Memory B cell (primary cell): ENCODE measurements around the gene OR10G3.
A peak's percentile ranks its signal among the peaks of the same experiment; 100 is the strongest.

Source experiments
- ATAC-seq: fragments of 150-1000 bp; cut with Tn5 transposase; 2 replicates; pipeline ENCODE4 v1.10.0; 2021; ENCODE audit warnings: low read depth, mild to moderate bottlenecking, moderate library complexity
- DNase-seq, 2 donors: peaks; one replicate each; pipeline ENCODE4 v3.0.0; 2022; ENCODE audit warnings: low spot score in 2 of 2
- H3K27ac Mint-ChIP-seq: one replicate; pipeline ENCODE4 v1.8.0; 2022; ENCODE audit warnings: mild to moderate bottlenecking, moderate library complexity, mixed read lengths
- H3K27me3 Mint-ChIP-seq: one replicate; pipeline ENCODE4 v1.8.0; 2022; ENCODE audit warnings: mixed read lengths
- H3K36me3 Mint-ChIP-seq: one replicate; pipeline ENCODE4 v1.8.0; 2022; ENCODE audit warnings: mild to moderate bottlenecking, mixed read lengths
- H3K4me1 Mint-ChIP-seq: one replicate; pipeline ENCODE4 v1.8.0; 2022; ENCODE audit warnings: mixed read lengths
- H3K4me3 Mint-ChIP-seq: one replicate; pipeline ENCODE4 v1.8.0; 2022; ENCODE audit warnings: mild to moderate bottlenecking, moderate library complexity, mixed read lengths
- H3K9me3 Mint-ChIP-seq: one replicate; pipeline ENCODE4 v1.8.0; 2022; ENCODE audit warnings: mixed read lengths

The OR10G3 gene

GRCh38 chr14:21543963-21544362 lies 35.9 kb downstream of the OR10G3 start:
- Mint-ChIP-seq H3K9me3 (no peaks in the 10 kb centered on the region), H3K27me3 (peaks cover 19% of the 10 kb centered on the region), H3K4me3 (no peak overlapping the region), H3K4me1 (no peaks in the 10 kb centered on the region), H3K36me3 (no peaks in the 10 kb centered on the region), H3K27ac (no peak overlapping the region)
- ATAC-seq = no peak
- DNase-seq = no peak

DNA sequence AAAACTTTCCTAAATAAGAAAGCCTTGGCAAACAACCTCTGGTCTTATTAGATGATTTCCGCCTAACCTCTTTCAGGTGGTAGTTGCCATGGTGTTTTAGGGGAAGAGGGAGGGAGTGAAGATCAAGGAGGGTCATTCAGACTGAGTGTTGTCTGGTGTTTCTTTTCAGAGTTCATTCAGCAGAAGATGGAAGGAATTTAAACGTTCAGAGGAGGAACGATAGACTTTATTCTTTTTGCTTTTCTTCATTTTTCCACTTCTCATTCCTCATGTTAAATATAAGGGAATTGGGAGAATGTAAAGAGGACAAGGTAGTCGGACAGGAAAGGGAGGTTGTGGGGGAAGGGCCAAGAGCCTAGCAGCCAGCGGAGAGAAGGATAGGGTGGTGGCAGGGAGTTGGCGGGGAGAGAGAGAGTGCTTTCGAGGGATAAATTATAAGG lies 36.3 kb downstream of the OR10G3 start:
- no peak for ATAC-seq
- Mint-ChIP-seq H3K9me3 (no peaks in the 10 kb centered on the region), H3K36me3 (no peaks in the 10 kb centered on the region)

DNA sequence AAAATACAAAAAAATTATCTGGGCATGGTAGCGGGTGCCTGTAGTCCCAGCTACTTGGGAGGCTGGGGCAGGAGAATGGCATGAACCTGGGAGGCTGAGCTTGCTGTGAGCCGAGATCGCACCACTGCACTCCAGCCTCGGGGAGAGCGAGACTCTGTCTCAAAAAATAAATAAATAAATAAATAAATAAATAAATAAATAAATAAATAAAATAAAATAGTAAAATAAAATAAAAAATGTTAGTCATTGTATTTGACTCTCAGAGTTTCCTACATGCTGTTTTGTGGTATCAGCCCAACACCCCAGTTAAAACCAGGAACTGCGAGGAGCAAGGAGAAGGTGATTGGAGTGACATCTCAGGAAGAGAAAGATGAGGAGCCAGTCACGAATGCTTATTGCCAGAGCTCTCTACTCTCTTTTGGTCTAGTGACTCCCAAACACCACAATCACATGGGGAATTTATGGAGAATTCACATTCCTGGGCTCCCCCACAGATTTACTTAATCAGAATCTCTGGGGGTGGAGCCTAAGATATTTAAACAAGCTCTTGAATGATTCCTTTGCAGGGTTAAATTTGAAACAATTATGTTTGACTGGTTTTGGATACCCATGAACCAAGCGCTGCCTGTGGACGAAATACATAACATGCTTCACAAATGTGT lies 38.3 kb downstream of the OR10G3 start:
- Mint-ChIP-seq H3K4me3 (no peak overlapping the region), H3K36me3 (no peaks in the 10 kb centered on the region), H3K9me3 (no peaks in the 10 kb centered on the region), H3K4me1 (peaks cover 6% of the 10 kb centered on the region), H3K27me3 (peaks cover 28% of the 10 kb centered on the region), H3K27ac (no peak overlapping the region)
- no peak for DNase-seq
- no peak for ATAC-seq

More for the DNA sequence above, 36.3 kb downstream of the OR10G3 start:
- H3K4me1 Mint-ChIP-seq = no peaks in the 10 kb centered on the region
- DNase-seq = no peak
- no peak overlapping the region for H3K4me3 Mint-ChIP-seq
- peaks cover 20% of the 10 kb centered on the region for H3K27me3 Mint-ChIP-seq
- no peak overlapping the region for H3K27ac Mint-ChIP-seq

- no peaks in the 10 kb centered on the region for H3K36me3 Mint-ChIP-seq
- H3K4me1 Mint-ChIP-seq = peaks cover 12% of the 10 kb centered on the region
- DNase-seq = no peak
- no peak overlapping the region for H3K27ac Mint-ChIP-seq
- peaks cover 41% of the 10 kb centered on the region for H3K27me3 Mint-ChIP-seq
- no peak for ATAC-seq
- no peak overlapping the region for H3K4me3 Mint-ChIP-seq
- no peaks in the 10 kb centered on the region for H3K9me3 Mint-ChIP-seq
These were observed 40.5 kb downstream of the OR10G3 start for GRCh38 chr14:21539189-21539940.

DNA sequence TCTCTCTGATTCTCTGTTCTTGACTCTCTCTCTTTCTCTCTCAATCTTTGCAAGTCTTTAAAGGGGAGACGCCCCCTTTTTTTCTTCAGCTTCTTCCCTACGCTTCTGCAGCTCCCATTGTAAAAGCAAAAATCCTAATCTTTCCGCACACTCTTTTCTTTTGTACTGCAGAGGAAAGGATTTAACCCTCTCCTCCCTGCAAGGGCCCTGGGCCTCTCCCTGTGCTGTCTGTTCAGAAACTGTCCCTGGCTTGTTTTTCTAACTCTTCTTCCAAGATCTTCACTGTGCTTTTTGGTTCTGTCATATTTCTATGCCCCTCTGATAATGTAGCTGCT lies 42.8 kb downstream of the OR10G3 start:
- no peak for DNase-seq
- Mint-ChIP-seq H3K4me1 (peaks cover 12% of the 10 kb centered on the region), H3K9me3 (no peaks in the 10 kb centered on the region), H3K4me3 (peak overlapping the region; percentile 6), H3K27me3 (peaks cover 40% of the 10 kb centered on the region), H3K27ac (no peak overlapping the region), H3K36me3 (no peaks in the 10 kb centered on the region)
- ATAC-seq = no peak

DNA sequence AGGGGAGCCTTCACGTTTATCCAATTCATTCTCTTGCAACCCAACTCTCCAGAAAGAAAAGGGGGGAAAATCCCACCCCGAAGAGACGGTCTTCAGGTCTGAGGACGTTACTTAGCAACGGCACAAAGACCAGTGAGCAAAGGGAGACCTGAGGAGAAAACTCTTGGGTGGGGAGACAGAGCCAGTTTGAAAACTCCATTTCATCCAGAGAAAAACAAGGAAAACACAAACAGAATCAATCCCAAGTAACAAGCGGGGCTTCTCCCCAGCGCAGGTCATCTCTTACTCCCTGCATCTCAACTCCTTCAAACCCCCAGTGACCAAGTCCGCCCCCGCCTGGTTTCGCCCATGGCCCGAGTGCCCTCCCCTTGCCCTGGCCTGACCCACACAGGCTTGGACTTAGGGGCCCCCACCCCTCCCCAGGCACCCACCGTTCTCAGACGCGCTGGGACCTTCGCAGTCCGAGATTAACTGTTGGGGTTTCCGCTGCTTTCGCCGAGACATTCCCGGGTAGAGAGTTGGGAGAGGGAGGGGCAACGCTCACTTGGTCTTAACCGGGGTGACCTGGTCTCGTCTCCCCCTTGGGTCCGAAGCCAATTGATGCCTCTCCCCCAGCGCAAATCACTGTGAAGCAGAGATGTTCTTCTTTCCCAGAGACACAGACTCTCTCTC lies 43.3 kb downstream of the OR10G3 start:
- ATAC-seq (no peak), DNase-seq (no peak)
- no peaks in the 10 kb centered on the region for H3K36me3 Mint-ChIP-seq

GRCh38 chr14:21535545-21536417 lies 44.1 kb downstream of the OR10G3 start:
- H3K4me1 Mint-ChIP-seq = peaks cover 12% of the 10 kb centered on the region
- H3K27ac Mint-ChIP-seq = no peak overlapping the region
- no peak overlapping the region for H3K4me3 Mint-ChIP-seq
- H3K27me3 Mint-ChIP-seq = peaks cover 41% of the 10 kb centered on the region
- ATAC-seq = no peak
- no peak for DNase-seq
- H3K36me3 Mint-ChIP-seq = no peaks in the 10 kb centered on the region
- no peaks in the 10 kb centered on the region for H3K9me3 Mint-ChIP-seq

More for the DNA sequence above, 43.3 kb downstream of the OR10G3 start:
- no peaks in the 10 kb centered on the region for H3K9me3 Mint-ChIP-seq
- H3K27ac Mint-ChIP-seq = no peak overlapping the region
- peak overlapping the region; percentile 16 for H3K4me3 Mint-ChIP-seq
- peaks cover 39% of the 10 kb centered on the region for H3K27me3 Mint-ChIP-seq
- peaks cover 12% of the 10 kb centered on the region for H3K4me1 Mint-ChIP-seq

- DNase-seq (no peak), ATAC-seq (no peak)
- Mint-ChIP-seq H3K27ac (no peak overlapping the region), H3K27me3 (peaks cover 38% of the 10 kb centered on the region), H3K9me3 (no peaks in the 10 kb centered on the region), H3K4me3 (no peak overlapping the region), H3K36me3 (no peaks in the 10 kb centered on the region), H3K4me1 (peaks cover 12% of the 10 kb centered on the region)
These were observed 45.3 kb downstream of the OR10G3 start for GRCh38 chr14:21534576-21534975.

DNA sequence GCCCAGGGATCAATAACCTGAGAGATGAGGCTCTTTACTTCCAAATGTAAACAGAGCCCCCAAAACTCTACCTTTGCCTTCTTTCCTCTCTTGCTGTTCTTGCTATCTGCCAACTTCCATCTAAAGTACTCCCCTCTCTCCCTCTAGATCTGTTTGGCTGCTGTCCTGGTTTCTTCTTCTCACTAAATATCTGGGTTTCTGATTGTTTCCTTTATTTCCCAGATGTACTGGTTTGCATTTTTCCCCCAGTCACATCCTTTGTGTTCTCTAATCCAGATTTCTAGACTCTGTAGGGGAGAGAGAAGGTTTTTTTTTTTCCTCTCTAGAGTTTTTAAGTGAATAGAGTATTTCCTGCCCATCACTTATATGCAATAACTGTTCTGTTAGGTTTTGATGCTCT lies 46.6 kb downstream of the OR10G3 start:
- H3K27ac Mint-ChIP-seq = no peak overlapping the region
- peaks cover 12% of the 10 kb centered on the region for H3K4me1 Mint-ChIP-seq
- H3K27me3 Mint-ChIP-seq = peaks cover 30% of the 10 kb centered on the region
- H3K4me3 Mint-ChIP-seq = no peak overlapping the region
- no peaks in the 10 kb centered on the region for H3K9me3 Mint-ChIP-seq
- no peak for ATAC-seq
- no peak for DNase-seq
- H3K36me3 Mint-ChIP-seq = no peaks in the 10 kb centered on the region

DNA sequence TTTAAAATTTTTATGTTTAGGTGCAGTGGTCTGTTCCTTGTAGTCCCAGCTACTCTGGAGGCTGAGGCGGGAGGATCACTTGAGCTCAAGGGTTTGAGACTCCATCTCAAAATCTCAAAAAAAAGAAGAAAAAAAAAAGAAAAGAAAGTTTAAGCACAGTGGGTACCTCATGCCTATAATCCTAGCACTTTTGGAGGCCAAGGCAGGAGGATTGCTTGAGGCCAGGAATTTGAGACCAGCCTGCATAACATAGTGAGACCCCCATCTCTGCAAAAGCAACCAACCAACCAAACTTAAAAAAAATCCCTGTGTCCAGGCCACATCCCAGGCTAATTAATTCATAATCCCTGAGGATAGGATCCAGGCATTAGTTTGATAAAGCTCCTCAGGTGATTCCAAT lies 50.4 kb downstream of the OR10G3 start:
- DNase-seq (no peak), ATAC-seq (no peak)
- Mint-ChIP-seq H3K27me3 (peaks cover 13% of the 10 kb centered on the region), H3K4me3 (no peak overlapping the region), H3K9me3 (no peaks in the 10 kb centered on the region), H3K4me1 (peaks cover 5% of the 10 kb centered on the region), H3K36me3 (no peaks in the 10 kb centered on the region), H3K27ac (no peak overlapping the region)

GRCh38 chr14:21528381-21529348 lies 51.2 kb downstream of the OR10G3 start:
- Mint-ChIP-seq H3K27ac (no peak overlapping the region), H3K4me1 (peaks cover 5% of the 10 kb centered on the region), H3K4me3 (no peak overlapping the region), H3K36me3 (no peaks in the 10 kb centered on the region), H3K9me3 (no peaks in the 10 kb centered on the region), H3K27me3 (peaks cover 12% of the 10 kb centered on the region)
- no peak for DNase-seq
- no peak for ATAC-seq

DNA sequence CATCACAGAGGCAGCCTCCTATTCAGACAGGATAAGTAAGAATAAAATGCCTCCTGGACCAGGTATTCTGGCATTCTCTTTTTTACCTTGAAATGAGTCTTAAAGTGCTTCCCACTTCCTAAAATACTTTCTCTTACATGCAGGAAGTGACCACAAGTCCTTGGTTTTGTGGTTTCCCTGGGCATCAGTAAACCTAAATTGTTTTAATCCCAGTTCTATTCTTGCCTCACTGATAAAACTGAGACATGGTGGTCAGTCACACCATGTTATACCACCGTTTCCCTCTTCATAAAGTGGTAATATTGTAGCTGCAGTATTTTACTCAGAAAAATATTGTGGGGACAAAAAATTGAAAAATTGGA lies 52.6 kb downstream of the OR10G3 start:
- Mint-ChIP-seq H3K27me3 (peaks cover 13% of the 10 kb centered on the region), H3K4me1 (peaks cover 8% of the 10 kb centered on the region), H3K36me3 (no peaks in the 10 kb centered on the region), H3K27ac (no peak overlapping the region), H3K4me3 (peak overlapping the region; percentile 84), H3K9me3 (no peaks in the 10 kb centered on the region)
- no peak for DNase-seq
- ATAC-seq = no peak
